ENCODE results near the gene TBC1D2.

The TBC1D2 gene

GRCh38 chr9:98215271-98215670 lies 40.2 kb downstream of the TBC1D2 start:
- DNase-seq, result no peak

GRCh38 chr9:98214811-98215210 lies 40.6 kb downstream of the TBC1D2 start:
- DNase-seq, result no peak

- DNase-seq, result no peak
These were observed 44.2 kb downstream of the TBC1D2 start for GRCh38 chr9:98211260-98211659.

GRCh38 chr9:98210435-98210834 lies 45.0 kb downstream of the TBC1D2 start:
- no peak for DNase-seq

GRCh38 chr9:98209530-98209929 lies 45.9 kb downstream of the TBC1D2 start:
- no peak for DNase-seq

GRCh38 chr9:98208635-98209034 lies 46.8 kb downstream of the TBC1D2 start:
- no peak for DNase-seq

GRCh38 chr9:98207606-98208005 lies 47.8 kb downstream of the TBC1D2 start:
- DNase-seq, result no peak

- no peak for DNase-seq
These were observed 48.7 kb downstream of the TBC1D2 start for GRCh38 chr9:98206754-98207153.

- no peak for DNase-seq
These were observed 50.8 kb downstream of the TBC1D2 start for GRCh38 chr9:98204692-98205091.

- DNase-seq, result no peak
These were observed 52.3 kb downstream of the TBC1D2 start for GRCh38 chr9:98203153-98203552.

- no peak for DNase-seq
These were observed 53.2 kb downstream of the TBC1D2 start for GRCh38 chr9:98202252-98202651.

GRCh38 chr9:98201749-98202148 lies 53.7 kb downstream of the TBC1D2 start:
- DNase-seq, result no peak

GRCh38 chr9:98201102-98201501 lies 54.3 kb downstream of the TBC1D2 start:
- no peak for DNase-seq

GRCh38 chr9:98199388-98200033 lies 55.9 kb downstream of the TBC1D2 start:
- DNase-seq, result no peak

GRCh38 chr9:98195671-98196070 lies 59.8 kb downstream of the TBC1D2 start:
- no peak for DNase-seq

GRCh38 chr9:98193336-98193944 lies 62.0 kb downstream of the TBC1D2 start:
- no peak for DNase-seq

GRCh38 chr9:98192503-98193335 lies 62.7 kb downstream of the TBC1D2 start, which contains the start of gene CORO2A:
Gene CORO2A, minus strand, starts transcription at chr9:98192637. Its CDS starts 34,977 bp downstream, at chr9:98157660.
- no peak for DNase-seq

GRCh38 chr9:98191671-98192502 lies 63.6 kb downstream of the TBC1D2 start:
- DNase-seq, result no peak

- no peak for DNase-seq
These were observed 64.3 kb downstream of the TBC1D2 start for GRCh38 chr9:98191181-98191608.

- DNase-seq, result no peak
These were observed 64.7 kb downstream of the TBC1D2 start for GRCh38 chr9:98190757-98191105.

GRCh38 chr9:98189412-98189811 lies 66.0 kb downstream of the TBC1D2 start:
- no peak for DNase-seq

GRCh38 chr9:98187926-98188325 lies 67.5 kb downstream of the TBC1D2 start:
- no peak for DNase-seq

GRCh38 chr9:98186236-98186635 lies 69.2 kb downstream of the TBC1D2 start:
- DNase-seq, result no peak
